Astrocyte (in vitro differentiated cells and primary cell): ENCODE measurements around the gene RPL6.

Source experiments
- CTCF ChIP-seq: IDR thresholded peaks from 2 replicates; pipeline ENCODE4 v1.5.1; 2011; ENCODE audit warnings: low read depth, mild to moderate bottlenecking, inconsistent platforms, low read length, moderate library complexity; ENCODE audit not compliant: insufficient read depth
- EZH2 ChIP-seq: IDR thresholded peaks from 2 replicates; pipeline ENCODE4 v1.6.1; 2012; ENCODE audit warnings: mild to moderate bottlenecking, low read length, inconsistent platforms; ENCODE audit not compliant: insufficient read depth

DNA sequence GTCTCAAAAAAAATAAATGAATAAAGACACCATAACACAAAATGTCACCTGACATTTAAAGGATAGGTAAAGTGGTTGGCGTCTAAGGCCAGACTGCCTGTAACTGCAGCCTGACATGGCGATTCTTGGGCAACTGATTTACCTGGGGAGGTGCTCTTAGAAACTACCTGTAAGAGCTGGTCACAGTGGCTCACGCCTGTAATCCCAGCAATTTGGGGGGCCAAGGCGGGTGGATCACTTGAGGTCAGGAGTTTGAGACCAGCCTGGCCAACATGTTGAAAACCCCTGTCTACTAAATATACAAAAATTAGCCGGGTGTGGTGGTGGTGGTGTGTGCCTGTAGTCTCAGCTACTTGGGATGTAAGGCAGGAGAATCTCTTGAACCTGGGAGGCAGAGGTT is 8.4 kb downstream of the RPL6 start:
- TF ChIP-seq CTCF (no peak), EZH2 (no peak)
